Hypothalamus (tissue), 51 donors: ENCODE data around the gene AP3M1.

Experiments
- DNase-seq, 51 donors: peaks; one replicate each; lab custom pipeline; 2025; lab: John Stamatoyannopoulos, UW

The AP3M1 gene

DNA sequence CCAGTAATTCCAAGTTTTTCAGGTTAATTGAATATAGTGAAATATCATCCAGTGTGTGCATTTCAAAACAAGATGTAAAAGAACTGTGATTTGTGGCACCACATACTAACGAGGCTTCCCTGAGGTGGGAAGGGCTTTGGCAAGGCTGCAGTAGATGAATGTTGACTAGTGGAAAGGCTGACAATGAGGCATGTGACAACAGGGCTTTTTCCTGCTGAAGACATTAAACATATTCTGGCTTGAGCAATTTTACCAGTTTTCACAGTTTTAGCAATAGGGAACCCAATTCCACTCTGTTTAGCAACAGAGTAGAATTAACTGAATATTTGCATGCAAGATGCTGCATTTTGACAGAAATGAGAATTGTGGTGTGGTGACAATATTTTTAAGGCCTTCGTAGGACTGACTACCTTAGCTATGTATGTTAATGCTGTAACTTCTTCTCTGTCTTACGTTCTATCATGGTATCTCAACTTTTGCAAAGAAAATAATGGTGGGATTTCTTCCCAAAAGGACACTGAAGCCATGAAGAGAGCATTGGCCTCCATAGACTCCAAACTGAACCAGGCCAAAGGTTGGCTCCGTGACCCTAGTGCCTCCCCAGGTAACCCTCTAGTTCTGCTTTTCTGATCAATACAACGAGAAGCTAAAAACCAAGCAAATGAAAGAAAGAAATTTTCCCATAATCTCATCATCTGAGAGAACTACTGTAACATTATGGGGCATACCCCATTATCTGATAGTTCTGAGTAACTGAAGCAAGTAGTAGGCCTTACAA, 68.5 kb downstream of the AP3M1 start:
- DNase-seq, result no peak

DNA sequence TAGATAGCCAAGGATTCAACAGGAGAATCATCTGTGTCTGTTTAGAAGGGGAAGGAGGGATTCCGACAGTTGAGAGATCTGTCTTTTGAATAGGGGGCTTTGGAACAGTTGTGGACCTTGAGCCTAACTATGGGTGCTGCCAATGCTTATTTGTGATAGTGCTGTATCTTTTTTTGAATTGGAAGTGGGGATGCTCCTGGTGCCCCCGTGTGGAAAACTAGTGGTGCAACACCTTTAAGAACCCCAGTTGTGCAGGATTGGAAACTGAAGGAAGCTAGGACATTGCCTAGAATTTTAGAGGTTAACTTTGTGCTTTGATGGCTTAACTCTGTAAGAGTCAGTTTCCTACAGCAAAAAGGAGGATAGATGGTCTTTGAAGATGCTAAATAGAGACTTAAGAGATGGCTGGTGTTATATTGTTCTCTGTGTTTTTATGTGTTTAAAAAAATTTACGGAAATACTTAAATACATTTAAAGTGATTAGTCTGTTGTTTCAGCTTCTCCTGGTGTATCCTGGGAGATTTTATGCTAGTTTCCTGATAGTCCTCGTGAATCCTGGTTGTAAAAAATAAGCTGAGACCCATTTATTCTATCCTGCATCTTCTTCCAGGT, 69.3 kb downstream of the AP3M1 start:
- DNase-seq, result peak in 21 of 51 donors; percentile 1 to 41 (median 14)

DNA sequence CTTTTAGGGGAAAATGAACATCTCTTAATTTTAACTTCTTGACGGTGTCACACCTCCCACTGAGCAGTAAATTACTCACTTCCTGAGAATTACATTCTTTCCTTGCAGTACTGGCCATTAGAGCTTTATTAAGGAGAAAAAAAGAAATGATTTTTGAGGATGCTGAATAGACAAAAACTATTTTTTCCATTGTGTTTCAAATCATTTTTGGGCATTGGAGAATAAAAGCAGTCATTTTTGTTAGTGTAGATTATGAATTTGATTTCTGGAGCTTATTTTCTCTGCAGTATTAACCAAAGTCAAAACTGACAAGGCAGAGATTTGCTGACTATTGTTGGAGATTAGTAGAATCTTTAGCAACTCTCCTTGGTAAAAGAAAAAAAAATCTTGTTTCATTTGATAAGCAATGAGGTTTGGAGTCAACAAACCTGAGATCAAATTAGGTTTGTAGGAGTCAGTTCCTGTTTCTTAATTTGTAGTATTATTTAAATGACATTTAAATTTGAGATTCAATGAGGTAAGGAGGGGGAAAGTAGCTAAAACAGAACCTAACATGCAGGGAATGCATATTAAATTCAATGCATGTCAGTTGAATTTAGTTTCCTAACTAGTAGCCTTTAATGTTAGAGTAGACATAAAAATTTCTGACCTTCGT, 70.6 kb downstream of the AP3M1 start:
- no peak for DNase-seq

DNA sequence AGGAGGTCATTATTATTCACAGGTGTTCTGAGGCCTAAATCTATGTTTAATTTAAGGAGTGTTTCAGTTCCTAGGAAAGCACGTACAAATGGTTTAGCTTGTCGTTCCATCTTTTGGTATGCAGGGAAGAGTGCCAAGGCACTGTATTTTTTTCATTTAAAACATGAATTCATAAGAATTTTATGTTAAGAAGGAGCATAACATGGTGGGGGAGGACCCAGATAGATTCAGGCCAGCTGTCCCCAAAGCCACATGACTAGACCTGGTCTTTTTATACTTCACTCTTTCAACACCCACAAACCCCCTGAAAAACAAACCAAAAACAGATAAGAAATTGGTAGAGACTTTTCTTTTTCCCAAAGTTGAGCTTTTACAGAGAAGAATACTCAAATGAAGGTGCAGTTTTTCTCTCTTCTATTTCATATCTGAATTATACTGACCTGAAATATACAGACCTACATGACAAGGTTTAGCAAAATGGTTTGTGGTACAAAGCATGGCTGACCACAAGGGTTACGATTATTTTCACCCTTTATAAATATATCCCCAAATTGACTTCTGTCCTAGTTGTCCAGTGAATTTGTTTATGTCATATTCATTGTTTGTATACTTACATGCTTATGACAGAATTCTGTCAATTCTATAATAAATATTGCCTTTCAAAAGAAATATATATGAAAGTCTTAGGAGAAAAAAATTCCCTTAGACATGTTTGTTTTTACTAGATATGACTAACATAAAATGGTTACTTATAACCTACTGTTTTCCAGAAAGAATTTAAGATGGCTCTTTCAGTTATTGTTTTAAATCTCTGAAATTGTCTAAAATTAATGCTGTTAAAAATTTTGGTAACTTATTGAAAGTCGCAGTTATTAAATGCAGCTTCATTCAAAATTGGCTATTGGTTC, 71.3 kb downstream of the AP3M1 start:
- DNase-seq, result no peak

DNA sequence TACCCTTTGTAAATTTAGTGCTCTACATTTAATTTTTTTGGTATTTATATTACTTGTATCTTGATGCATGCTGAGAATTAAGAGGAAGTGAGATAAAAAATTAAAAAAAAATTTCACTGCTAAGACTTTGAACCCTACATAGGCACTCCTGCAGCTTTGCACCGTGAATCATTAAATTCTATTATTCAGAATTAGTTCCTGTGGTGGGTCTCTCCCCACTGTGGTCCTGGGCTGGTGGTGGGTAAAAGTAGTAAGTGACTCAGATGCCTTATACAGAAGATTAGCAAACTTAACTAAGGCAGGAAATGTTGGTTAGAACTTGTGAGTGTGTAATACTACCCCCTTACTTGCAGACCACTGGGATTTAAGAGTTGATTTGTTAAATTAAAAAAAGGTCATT, 72.6 kb downstream of the AP3M1 start:
- no peak for DNase-seq

DNA sequence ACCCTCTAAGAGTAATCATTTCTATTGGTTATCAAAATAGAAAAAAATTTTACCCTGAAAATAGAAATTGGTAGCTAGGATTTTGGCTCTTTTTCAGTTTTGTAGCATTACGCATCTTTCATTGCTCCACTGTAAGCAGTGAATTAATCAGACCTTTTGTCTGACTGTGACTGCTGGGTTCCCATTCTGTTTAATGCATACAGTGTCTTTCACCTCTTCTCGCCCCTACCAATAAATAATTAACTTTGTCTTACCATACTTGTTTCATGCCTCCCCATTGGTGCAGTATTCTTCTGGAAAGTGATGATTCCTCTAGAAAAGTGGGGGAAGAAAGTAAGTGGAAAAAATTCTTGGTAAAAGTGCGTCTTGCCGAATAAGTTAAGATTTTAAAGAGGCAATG, 73.2 kb downstream of the AP3M1 start:
- DNase-seq, result no peak

DNA sequence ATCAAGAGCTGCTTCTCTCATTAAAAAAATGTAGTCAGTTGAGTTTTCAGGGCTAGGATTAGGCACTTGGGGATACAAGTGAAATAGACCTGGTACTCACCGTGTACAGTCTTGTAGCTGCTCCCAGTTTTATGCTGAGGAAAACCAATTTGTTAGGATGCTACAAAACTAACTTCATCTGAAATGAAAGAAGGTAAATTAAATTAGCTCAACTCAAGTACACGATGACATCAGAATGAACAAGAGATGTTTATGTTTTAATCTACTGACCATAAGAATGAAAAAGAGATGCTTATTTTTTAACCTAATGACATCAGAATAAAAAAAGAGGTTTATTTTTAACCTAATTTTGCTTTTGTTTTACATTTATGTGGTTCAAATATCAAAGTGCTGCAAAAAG, 73.7 kb downstream of the AP3M1 start:
- DNase-seq, result no peak

DNA sequence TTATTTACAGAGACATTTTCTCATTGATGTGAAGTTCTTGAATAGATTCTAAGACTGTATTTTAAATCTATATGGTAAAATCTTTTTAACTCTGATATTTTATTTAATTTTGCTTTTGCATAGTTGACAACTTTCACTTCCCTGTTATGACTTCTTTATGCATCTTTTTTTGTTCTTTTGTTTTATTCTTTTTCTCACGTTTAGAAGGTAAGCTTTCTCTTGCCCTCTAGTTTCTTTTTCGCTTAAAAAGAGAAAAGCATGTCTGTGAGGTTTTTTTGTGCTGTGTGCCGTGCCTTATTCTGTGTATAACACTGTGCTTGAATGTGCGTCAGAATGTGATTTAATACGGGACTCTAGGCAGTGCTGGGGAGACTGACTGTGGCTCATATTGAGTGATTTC, 74.7 kb downstream of the AP3M1 start:
- DNase-seq, result no peak

DNA sequence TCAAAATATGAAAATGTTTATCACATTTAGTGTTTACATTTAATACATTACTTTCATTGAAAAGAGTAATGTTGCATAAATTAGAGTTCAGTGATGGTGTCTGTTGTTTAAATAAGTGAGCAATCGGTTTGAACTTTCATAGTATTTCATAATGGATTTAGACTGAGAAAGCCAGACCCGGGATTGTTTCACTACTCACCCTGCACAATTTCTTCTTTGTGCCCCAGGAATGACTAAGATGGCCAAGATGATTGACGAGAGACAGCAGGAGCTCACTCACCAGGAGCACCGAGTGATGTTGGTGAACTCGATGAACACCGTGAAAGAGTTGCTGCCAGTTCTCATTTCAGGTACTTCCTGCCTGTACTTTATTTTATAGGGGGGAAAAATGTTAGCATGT, 78.1 kb downstream of the AP3M1 start:
- no peak for DNase-seq

DNA sequence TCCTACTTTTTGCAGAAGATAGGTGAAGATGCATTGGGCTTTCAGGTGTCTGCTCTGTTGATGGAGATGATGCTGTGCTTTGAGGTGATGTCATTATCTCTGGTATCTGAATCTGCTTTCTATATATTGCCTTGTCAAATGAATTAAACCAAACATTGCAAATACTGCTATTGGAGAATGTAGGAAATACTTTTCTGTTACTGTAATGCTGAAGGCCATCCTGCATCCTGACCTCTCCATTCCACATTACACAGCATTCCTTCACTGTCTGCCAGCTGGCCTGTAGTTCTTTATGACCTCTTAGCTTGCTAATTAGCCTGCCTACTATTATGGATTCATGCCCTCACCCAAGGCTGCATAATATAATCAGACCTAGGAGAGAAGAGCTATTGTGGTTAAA, 79.5 kb downstream of the AP3M1 start:
- DNase-seq, result no peak
